HG02623 (cell line): Measurements from ENCODE around the gene NRG2.

Experiments
- ATAC-seq: cut with Tn5 transposase; IDR thresholded peaks from one replicate; pipeline ENCODE4 v1.9.1; 2021; ENCODE audit warnings: moderate library complexity; ENCODE audit not compliant: unreplicated experiment

The NRG2 gene

DNA sequence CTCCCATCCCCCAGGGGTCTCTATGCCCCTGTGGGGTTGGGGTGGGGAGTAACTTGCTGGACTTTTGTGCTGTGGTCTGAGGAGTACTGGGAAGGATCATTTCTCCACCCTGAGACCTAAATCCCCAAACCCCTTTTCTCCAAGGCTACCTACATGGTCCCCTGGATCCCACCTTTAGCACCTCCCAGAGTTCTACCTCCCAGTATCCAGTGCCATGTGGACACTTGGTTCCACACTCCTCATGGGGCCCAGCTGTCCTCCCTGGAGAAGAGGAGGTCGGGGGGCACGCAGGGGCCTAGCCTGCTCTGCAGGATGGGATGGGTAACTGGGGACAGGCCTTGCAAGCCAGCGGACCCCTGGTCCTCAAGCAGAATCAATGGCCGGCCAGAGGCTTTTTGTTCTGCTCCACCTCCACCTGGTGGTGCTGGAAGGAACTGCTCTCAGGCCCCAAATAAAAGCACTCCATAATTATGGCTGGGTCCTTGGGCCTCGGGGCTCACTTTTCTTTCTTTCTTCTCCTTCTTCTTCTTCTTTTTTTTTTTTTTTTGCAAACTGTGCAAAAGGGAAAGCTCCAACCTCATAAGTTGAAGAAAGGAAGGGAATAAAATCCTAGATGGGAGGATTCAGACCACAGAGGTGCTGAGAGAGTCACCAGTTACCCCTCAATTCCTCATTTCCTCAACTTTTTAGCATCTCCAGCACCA, 179.1 kb downstream of the NRG2 start:
- ATAC-seq, result no peak

DNA sequence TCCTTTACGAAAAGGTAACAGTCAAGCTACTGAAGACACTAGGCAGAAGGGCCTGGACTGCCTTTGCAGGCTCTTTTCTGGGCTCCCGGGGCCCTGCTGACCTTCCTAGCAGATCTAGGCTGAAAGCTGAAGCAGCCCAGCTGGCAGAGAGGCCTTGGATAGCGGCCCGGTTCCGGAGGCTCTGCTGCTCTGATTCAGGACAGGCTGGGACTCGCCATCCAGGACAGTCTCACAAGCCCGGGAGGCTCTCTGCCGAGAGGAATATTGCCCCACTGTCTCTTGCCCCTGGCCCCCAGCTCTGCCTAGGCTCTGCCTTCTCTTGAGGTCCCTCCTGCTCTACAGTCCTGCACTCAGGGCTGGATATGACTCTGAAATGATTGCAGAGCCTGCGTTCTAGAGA, 179.7 kb downstream of the NRG2 start:
- no peak for ATAC-seq

DNA sequence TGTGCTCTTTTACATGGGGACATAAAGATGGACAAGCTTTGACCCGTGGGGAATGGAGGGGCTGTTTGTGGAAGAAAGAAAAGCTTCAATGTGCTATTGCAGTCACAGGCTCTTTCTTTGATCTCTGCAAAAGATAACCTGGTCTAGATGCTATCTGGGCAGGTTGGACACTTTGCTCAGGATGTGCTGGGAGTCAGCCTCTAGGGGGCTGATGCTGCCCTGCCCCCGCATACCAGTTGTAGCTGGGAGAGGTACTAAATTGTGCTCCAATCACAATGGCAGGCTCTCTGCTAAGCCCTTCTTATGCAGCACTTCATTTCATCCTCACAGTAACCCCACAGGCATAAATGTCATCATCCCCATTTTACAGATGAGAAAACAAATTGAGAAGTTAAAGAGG, 180.3 kb downstream of the NRG2 start:
- no peak for ATAC-seq

DNA sequence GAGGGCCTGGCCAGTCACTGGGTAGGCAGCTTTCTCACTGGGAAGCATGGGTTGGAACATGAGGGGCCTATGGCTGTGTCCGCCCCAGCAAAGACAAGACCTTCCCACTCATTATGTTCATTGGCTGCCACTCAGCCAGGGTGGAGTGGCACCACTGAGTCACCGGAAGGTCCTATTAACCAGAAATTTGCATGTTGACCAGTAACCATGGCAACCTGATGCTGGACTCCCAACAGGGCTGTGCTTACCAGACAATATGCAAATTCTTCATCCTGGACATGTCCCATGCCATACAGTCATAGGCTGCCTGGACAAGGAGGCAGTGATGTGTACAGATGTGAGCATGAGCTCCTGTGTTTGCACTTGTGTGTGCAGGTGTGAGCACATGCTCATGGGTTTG, 180.8 kb downstream of the NRG2 start:
- no peak for ATAC-seq

DNA sequence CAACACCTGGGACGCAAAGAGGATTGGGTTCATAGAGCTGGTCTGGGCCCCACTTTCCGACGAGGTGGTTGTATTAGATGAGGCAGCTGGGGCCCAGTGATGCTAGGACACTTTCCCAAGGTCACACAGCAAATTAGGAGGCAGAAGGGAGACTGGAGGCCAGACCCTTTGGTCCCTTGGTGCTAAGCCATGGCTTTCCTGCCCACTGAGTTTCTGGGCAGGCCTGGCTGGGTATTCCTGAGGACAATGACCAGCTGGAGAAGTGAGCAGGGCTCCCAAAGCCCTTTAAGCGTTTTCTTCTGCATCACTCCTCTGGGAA, 181.3 kb downstream of the NRG2 start:
- ATAC-seq, result no peak

DNA sequence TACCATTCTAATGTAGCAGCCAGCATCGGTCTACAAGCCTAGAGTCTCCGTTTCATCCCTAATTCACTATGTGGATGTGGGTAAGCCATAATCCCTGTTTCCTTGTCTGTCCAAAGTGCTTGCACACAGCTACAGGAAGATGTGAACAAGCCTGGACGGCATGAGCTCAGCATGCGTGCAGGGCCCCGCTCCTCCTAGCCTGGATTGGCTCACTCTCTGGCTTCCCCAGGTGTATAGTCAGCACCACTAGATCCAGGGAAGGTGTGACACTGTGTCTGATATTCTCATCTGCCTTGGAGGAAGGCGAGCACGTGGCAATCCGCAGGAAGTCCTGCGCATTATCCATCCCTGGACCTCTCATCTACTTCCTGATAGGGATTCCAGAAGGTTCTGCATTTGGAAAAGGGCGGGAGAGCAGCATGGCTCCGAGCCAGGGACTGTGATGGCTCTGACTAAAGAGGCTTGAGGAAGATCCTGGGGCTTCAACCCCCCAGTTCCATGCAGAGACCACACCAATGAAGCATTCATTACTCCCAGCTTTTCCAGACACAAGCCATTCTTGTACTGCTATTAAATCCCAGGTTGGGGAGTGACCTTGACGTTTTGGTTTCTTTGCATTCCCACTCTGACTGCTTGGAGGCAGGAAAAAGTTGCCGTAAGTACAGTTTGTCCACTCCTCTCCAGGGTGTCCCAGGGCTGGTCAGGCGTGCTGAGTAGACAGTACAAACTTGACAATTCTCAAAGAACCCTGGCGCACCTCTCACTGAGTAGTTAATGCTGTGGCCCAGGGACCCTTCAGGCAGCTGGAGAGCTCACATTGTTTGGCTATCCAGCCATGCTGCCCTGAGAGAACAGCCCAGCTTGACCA, 181.8 kb downstream of the NRG2 start:
- no peak for ATAC-seq

DNA sequence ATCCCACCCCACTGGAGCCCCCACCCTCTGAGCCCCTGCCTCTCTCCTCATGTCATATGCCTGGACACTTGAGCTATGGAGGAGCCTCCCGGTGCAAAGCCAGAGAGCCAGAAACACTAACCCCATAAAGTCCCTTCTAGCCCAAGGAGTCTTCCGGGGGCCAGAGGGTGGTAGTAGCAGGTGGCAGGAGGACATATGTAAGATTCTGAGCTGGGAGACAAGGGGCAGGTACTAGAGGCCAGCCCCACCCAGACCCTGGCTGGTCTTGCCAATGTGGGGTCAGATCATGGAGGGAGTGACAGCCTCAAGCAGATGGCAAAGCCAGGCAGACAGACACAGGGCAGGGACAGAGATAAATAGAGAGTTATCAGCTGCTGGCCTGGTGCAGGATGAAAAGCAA, 184.1 kb downstream of the NRG2 start:
- ATAC-seq, result no peak

DNA sequence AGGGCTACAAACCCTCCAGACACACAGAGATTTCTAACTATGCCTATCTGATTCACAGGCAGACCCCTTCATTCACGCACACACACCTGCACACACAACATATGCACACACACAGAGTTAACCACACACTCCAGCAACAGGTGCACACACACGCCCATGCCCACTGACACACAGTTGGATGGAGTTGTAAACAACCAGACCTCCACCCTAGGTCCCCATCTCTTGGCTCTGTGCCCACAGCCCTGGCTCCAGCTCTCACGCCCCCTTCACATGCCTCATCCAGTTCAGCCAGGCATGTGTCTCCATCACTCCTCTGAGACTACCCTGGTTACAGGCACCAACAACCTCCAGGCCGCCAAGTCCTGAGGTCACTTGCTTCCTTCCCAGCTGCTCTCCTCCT, 186.4 kb downstream of the NRG2 start:
- no peak for ATAC-seq

DNA sequence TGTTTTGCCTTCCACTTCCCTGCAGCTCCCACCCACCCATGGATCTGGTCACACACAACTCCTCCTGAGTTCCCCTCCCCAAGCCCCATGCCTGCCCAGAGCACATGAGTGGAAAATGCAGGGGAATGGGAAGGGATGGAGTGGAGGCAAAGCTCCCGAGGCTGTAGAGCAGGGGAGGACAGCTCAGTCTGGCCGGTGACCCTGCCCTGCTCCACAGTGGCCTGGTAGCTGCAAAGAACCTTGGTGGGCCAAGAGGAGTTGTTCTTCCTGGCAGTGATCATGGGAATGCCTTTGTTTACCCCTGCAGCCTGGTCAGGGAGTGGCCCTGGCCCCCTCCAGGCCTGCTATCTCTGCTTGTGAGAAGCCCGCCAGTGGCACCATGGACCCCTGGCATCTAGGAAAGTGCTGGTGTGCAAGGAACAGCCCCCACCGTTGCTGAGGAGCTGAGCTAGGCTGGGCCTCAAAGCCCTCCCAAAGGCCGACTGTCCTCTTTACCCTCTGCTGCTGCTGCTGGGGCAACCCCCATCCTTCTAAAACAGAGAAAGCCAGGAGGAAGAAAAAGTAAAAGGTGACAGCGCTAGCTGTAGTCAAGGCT, 187.1 kb downstream of the NRG2 start:
- ATAC-seq, result no peak

DNA sequence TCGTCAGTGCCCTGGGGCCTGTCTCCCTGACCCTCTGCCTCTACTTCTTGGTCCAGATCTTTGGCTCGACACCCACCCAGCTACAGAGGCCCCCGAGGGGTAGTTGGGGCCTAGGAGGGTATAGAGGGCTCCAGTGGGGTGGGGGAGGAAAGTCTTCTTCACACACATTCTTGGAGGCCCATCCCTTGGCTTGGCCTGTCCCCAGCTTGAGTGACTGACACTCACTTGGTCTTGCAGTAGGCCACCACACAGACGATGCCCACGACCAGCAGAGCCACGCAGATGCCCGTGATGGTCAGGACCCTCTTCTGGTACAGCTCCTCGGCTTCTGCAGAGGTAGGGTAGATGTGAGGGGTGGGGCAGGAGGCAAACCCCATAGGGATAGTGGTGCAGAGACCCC, 187.6 kb downstream of the NRG2 start:
- no peak for ATAC-seq

DNA sequence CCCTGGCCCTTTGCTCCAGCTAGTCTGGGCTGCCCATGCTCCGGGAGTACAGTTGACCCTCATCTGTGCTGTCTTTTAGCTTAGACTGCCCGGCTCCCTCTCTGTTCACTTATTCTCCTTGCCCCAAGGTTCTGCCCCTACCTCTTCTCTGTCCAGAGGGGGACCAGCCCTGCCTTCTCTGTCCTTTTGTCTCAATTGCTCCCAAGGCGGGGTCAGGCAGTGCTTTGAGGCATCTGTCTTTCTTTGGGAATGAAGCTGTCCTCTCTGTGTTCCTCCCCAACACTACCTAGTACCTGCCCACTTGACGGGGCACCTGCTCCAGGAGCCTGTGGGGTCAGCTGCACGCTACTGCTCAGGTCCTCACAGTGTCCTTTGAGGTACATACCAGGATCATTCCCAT, 188.1 kb downstream of the NRG2 start:
- no peak for ATAC-seq

DNA sequence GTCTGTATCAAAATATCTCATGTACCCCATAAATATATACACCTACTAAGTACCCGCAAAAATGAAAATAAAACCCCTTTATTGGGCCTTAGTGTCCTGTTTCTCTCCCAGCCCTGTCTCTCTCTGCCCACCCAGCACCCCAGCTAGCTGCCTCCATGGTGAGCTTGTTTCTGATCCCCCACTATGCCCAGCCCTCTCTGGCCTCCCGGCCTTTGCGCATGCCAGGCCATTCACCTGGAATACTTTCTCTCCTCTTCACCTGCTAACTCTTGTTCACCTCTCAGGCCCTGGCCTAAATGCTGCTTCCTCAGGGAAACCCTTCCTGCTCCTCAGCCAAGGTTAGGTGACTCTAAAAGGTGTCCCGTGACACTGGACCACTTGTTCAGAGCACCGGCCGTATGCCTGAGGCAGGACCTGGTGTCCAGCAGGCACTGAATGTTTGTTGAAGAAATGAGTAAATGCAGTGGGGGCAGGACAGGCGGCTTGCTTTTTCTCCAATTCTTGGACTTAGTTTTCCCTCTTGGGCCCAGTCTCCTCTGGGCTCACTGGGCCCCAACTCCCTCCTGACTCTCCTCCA, 189.0 kb downstream of the NRG2 start:
- ATAC-seq, result no peak

DNA sequence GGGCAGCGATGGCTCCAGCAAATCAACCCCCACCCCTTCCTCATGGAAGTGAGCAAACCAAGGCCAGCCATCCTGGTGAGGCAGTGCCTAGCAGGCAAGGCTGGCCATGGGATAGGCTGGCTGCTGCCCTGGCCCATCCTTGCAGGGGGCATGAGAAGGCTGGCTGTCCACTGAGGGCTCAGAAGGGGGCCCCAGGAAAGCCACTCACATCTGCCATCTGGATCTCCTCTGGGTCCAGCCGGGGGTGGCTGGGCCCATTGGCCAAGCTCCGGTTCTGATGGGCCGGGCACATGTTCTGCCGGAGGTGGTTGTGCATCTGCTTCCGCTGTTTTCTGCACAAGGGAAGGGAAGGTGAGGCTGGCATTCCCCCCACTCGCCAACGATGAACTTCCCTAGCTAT, 190.4 kb downstream of the NRG2 start:
- ATAC-seq, result no peak

DNA sequence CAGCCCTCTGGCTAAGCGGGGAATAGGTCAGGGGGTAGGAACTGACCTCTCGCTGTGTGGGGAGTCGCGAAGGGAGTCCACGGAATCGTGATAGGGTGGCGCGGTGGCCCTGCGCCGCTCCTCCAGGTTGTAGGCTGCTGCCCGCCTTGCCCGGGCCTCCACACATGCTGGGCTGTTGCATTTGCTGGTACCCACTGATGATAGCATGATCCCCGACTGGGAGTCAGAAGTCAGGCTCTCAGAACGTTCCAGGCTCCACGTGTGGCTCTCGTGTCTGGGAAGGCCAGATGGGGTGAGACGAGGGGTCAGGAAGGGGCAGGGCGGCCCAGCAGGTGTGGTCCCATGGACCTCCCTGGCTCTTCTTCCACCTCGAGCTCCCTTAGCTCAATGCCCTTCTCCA, 191.5 kb downstream of the NRG2 start:
- no peak for ATAC-seq

DNA sequence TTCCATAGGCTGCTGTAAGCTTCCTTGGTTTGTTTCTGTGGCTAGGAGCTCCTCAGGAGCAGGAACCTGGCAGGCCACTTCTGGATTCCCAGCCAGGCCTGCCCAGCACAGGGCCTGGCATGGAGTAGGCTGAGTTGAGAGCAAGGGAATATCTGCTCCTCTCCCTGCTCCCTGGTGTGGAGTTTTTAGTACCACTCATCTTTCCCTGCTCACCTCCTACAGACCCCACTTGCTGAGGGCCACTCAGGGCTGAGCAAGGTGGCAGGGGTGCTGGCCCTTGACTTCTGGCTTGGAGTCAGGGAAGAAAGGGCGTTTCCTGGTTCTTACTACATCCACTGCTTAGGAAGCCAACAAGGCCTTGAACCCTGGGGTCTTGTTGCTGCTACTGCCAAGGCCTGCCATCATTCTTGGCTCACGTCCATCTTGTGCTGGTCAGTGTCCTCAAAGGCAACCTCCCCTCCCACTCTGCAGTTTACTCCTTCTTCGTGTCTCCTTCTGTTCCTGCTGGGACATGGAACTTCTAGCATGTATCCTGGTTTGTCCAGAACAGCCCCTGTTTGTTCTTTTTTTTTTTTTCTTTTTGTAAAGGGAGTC, 192.6 kb downstream of the NRG2 start:
- no peak for ATAC-seq

DNA sequence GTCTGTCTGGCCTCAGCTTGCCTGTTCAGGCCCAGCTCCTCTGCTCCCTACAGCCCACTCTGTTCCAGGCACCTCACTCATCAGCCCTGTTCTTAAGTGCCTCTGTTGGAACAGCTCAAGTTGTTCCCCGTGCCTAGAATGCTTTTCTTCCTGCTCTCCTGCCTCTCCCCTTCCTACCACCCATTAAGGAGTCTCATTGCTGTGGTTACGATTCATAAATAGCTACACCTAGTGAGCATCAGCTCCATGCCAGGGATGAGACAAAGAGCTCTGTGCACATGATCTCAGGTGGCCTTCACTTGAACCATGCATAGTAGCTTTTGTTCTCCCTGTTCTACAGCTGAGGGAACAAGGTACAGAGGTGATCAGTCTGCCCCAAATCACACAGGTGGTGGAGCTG, 193.2 kb downstream of the NRG2 start:
- no peak for ATAC-seq

DNA sequence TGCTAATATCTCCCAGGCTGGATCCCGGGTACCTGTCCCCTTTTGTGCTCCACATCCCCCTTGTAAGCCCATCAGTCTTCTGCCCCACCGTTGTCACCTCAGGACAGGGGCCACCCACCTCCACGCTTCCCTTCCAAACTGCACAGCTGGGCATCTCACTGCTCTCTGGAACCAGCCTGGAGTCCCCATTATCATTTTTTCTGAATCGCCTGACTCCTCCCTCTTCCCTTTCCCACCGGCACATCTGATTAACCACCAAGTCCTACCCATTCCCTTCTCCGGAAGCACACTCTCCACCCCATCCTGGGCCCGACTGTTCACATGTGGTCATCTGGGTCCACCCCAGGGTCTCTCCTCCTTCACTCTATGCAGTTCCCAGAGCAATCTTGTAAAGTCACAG, 193.6 kb downstream of the NRG2 start:
- no peak for ATAC-seq

DNA sequence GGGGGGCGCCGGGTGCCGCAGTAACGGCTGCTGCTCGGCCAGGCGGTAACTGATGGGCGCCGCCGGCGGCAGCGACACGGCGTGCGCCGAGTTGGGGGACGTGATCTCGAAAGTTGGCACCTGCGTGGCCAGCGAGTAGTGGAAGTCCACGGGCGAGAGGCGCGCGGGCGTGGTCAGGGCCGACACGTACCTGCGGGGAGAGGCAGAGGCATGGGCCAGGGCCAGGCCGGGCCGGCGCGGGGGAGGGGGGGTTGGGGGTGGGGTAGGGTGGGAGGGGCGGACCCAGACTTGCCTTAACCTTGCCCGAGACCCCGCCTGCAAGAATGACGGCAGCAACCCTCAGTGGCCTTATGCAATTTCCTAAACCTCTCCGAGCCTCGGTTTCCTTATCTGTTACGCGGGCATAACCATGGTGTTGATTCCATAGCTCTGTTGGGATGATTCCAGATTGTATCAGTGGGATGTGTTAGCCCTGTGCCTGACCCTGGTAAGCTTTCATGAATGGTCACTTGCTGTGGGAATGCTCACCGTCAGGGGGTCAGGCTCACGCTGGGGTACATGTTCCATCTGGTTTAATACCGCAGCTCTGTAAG, 194.5 kb downstream of the NRG2 start:
- ATAC-seq, result no peak

DNA sequence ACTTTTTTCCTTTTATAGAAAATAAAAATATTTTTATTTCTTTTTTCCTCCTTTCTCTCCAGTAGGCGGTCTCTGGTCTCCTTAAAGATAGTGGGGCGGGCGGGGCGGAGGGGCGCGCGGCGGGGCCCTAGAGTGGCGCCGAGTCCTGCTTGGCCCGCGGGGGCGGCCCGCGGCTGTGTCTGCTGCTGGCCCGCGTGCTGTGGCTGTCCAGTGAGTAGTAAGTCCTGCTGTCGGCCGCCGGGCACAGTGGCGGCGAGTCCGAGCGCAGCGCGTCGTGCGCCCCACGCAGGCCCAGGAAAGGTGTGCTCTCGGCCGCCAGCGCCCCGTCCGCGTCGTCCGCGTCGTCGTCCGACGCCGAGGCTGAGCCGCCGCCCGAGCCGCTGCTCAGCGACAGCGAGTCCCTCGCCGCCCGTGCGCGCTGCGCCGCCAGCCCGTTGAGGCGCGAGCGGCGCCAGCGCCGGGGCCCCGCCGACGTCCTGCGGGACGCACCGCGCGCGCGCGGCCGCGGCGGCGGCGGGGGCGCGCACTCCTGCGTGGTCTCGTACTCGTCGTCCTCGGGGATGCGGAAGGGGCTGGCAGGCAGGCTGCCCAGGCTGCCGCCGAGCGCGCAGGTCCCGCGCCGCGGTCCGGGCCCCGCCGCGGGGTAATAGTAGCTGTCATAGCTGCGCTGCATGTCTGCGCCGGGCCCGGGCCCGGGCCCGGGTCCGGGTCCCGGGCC, 195.2 kb downstream of the NRG2 start:
- peak; percentile 61 for ATAC-seq

DNA sequence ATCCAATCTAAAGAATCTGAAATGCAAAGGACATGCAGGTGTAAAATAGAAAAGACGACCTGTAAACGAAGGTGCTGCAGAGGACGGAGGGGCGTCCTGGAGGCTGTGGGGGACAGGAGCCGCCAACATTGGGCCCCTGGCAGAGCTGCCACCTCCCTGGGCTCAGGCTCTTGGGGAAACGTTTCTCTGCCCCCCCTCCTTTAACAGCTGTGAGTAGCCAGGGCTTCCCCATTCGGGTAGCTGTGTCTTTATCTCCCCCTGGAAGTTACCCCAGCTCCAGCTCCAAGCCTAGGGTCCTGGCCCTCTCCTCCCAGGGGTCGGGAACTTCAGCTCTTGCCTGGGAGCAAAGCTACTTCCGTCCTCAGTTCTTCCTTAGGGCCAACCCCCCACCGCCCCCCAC, 196.0 kb downstream of the NRG2 start:
- no peak for ATAC-seq
